ENCODE results near the gene KIFAP3. TPM values are rescaled to one million over a fixed set of nuclear protein-coding genes. Genes with fewer than 3 reads are reported as not detected.

KIFAP3 gene
- total RNA-seq, 1 experiment from 2014 or later: 2.3 TPM

- no peak for TF ChIP-seq ATF1 (CRISPR knock-in tag; IDR thresholded peaks at IDR 0.05)
- TF ChIP-seq TCF7 (CRISPR knock-in tag; IDR thresholded peaks at IDR 0.05; ENCODE audit: low read depth): no peak
- TF ChIP-seq RELA (CRISPR knock-in tag; IDR thresholded peaks at IDR 0.05; ENCODE audit: borderline replicate concordance): no peak
These were observed 148.7 kb downstream of the KIFAP3 start (continued) for GRCh38 chr1:169925505-169926482.

- no peak for ATAC-seq
- POLR2A ChIA-PET: no interaction called here
- CTCF ChIA-PET: no interaction called here
These were observed 149.7 kb downstream of the KIFAP3 start for GRCh38 chr1:169924829-169925228.

GRCh38 chr1:169924063-169924462 is 150.4 kb downstream of the KIFAP3 start:
- TF ChIP-seq MYBL2 (CRISPR knock-in tag; IDR thresholded peaks at IDR 0.05) (no peak), GTF2I (CRISPR knock-in tag; conservative IDR thresholded peaks at IDR 0.05) (no peak), FOXP4 (CRISPR knock-in tag; IDR thresholded peaks at IDR 0.05) (no peak), IRF1 (CRISPR knock-in tag; IDR thresholded peaks at IDR 0.05) (no peak), MAX (CRISPR knock-in tag; IDR thresholded peaks at IDR 0.05) (no peak), ZNF423 (CRISPR knock-in tag; IDR thresholded peaks at IDR 0.05) (no peak), SOX15 (CRISPR knock-in tag; IDR thresholded peaks at IDR 0.05) (no peak), HMGA2 (CRISPR knock-in tag; IDR thresholded peaks at IDR 0.05) (no peak), TCF7 (CRISPR knock-in tag; IDR thresholded peaks at IDR 0.05; ENCODE audit: low read depth) (no peak)
- no peaks in the 10 kb centered on the region for H3K27me3 Mint-ChIP-seq (ENCODE audit: low read depth)
- H3K9me3 Mint-ChIP-seq: no peaks in the 10 kb centered on the region
- no peak overlapping the region for H3K4me3 Mint-ChIP-seq
- POLR2A ChIA-PET: no interaction called here
- no peaks in the 10 kb centered on the region for H3K36me3 Mint-ChIP-seq
- no peaks in the 10 kb centered on the region for H3K4me1 Mint-ChIP-seq
- H3K27ac Mint-ChIP-seq: no peak overlapping the region
- CTCF ChIA-PET: no interaction called here
- ATAC-seq (no peak), DNase-seq (ENCODE audit: low spot score) (no peak)

More at GRCh38 chr1:169924829-169925228, 149.7 kb downstream of the KIFAP3 start:
- Mint-ChIP-seq H3K27ac (no peak overlapping the region), H3K36me3 (no peaks in the 10 kb centered on the region), H3K4me1 (no peaks in the 10 kb centered on the region), H3K9me3 (no peaks in the 10 kb centered on the region), H3K4me3 (no peak overlapping the region), H3K27me3 (ENCODE audit: low read depth) (no peaks in the 10 kb centered on the region)
- TF ChIP-seq CDX4 (CRISPR knock-in tag; IDR thresholded peaks at IDR 0.05; ENCODE audit: borderline replicate concordance): no peak
- no peak for TF ChIP-seq JAZF1 (CRISPR knock-in tag; IDR thresholded peaks at IDR 0.05)
- TF ChIP-seq ZBTB21 (CRISPR knock-in tag; IDR thresholded peaks at IDR 0.05; ENCODE audit: borderline replicate concordance): no peak
- no peak for TF ChIP-seq MLX (CRISPR knock-in tag; IDR thresholded peaks at IDR 0.05)
- no peak for TF ChIP-seq GRHL2 (CRISPR knock-in tag; IDR thresholded peaks at IDR 0.05; ENCODE audit: insufficient replicate concordance, severe bottlenecking)
- TF ChIP-seq GABPB1 (CRISPR knock-in tag; IDR thresholded peaks at IDR 0.05): no peak
- no peak for TF ChIP-seq ETV6 (CRISPR knock-in tag; IDR thresholded peaks at IDR 0.05)
- no peak for TF ChIP-seq ATF3 (CRISPR knock-in tag; conservative IDR thresholded peaks at IDR 0.05)
- no peak for TF ChIP-seq TEAD1 (CRISPR knock-in tag; IDR thresholded peaks at IDR 0.05)
- no peak for TF ChIP-seq ZNF317 (CRISPR knock-in tag; IDR thresholded peaks at IDR 0.05; ENCODE audit: borderline replicate concordance, low read depth)
- no peak for DNase-seq (ENCODE audit: low spot score)

All from WTC11 (cell line).